NB4 (cell line): Measurements from ENCODE around the gene CD163.

Experiments
- MYC ChIP-seq: IDR thresholded peaks from 2 replicates; pipeline ENCODE4 v1.6.1; 2011; ENCODE audit warnings: low read depth, low read length
- POLR2A ChIP-seq: IDR thresholded peaks from 2 replicates; pipeline ENCODE4 v1.6.1; 2011; ENCODE audit warnings: mild to moderate bottlenecking; ENCODE audit not compliant: insufficient read length; ENCODE audit errors: extremely low read depth
- TF ChIP-seq, protein P1 (sequence below): IDR thresholded peaks from one replicate; pipeline ENCODE4 v1.5.1; 2012; ENCODE audit warnings: low read depth, low read length
- TF ChIP-seq, protein P2 (sequence below): IDR thresholded peaks from 2 replicates; pipeline ENCODE4 v1.6.1; 2011; ENCODE audit warnings: low read depth, low read length

DNA sequence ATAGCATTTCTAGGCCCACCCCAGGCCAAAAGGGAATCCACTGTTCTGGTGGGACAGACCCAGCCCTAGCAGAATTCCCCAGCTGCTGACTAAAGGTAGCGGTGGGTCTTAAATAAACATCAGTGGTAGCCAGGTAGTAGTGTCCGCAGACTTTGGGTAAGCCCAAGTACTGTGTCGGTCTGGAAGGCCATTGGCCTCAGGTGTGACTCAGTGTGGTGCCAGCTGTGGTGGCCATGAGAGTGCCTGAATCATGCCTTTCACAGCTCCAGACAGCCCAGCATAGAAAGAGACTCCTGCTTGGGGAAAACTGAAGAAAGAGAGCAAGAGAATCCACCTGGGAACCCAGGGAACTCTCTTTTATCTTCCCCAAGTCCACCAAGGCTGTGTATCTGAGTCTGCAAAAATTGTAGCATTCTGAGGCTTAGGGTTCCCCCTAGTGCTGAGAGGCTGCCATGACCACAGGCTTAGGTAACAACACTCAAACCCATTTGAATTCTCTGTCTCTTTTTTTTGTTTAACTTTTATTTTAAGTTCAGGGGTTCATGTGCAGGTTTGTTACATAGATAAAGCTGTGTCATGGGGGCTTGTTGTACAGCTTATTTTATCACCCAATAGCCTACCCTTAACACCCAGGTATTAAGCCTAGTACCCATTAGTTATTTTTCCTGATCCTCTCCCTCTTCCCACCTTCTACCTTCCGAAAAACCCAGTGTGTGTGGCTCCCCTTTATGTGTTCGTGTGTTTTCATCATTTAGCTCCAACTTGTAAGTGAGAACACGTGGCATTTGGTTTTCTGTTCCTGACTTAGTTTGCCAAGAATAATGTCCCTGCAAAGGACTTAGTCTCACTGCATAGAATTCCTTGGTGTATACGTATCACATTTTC lies 43.0 kb downstream of the CD163 start:
- TF ChIP-seq POLR2A (no peak), MYC (no peak)
- TF ChIP-seq, protein P1, sequence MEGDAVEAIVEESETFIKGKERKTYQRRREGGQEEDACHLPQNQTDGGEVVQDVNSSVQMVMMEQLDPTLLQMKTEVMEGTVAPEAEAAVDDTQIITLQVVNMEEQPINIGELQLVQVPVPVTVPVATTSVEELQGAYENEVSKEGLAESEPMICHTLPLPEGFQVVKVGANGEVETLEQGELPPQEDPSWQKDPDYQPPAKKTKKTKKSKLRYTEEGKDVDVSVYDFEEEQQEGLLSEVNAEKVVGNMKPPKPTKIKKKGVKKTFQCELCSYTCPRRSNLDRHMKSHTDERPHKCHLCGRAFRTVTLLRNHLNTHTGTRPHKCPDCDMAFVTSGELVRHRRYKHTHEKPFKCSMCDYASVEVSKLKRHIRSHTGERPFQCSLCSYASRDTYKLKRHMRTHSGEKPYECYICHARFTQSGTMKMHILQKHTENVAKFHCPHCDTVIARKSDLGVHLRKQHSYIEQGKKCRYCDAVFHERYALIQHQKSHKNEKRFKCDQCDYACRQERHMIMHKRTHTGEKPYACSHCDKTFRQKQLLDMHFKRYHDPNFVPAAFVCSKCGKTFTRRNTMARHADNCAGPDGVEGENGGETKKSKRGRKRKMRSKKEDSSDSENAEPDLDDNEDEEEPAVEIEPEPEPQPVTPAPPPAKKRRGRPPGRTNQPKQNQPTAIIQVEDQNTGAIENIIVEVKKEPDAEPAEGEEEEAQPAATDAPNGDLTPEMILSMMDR, result peak; percentile 88
- TF ChIP-seq, protein P2, sequence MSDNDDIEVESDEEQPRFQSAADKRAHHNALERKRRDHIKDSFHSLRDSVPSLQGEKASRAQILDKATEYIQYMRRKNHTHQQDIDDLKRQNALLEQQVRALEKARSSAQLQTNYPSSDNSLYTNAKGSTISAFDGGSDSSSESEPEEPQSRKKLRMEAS, result no peak
